ENCODE data around the gene DHRS4L2. TPM values are rescaled to one million over a fixed set of nuclear protein-coding genes. Genes with fewer than 3 reads are reported as not detected.
A peak's percentile ranks its signal among the peaks of the same experiment; 100 is the strongest.
"Not testable (repeated sequence)": the region's sequence is repeated elsewhere in the genome, so short reads cannot be mapped to it uniquely, and the experiment has no call there.

The DHRS4L2 gene
- total RNA-seq, 1 donor from 2014 or later = 16.3 TPM

DNA sequence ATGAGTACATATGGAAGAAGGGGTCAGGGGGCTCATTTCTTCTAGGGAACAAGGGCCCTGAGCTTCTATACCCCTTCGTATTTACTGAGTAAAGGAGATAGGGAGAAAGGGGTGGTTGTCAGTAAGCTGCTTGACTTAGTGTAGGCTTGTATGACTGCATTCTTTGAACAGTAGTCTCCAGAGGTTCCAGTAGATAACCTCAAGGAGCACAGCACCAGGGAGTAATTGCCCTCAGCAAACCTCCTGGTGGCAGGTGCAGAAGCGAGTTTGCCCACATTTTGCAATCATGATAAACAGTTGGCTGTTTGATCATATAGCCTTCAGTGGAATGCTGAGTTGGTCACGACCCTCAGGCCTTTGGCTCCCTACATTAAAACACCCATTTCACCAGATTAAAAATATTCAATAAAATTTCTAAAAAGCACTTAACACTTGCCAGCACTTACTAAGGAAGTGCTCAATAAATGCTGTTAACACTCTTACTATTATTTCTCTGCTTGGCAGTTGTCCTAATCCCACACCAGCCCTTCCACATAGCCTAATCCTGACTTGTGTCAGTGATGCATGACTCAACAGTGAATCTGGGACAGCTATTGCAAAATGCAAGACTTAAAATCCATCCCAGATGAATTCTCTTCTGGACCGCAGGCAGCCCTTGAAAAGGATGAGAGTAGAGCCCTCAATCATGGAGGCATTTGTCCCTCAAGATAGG is 3.7 kb upstream of the DHRS4L2 start:
- TF ChIP-seq, protein P1, sequence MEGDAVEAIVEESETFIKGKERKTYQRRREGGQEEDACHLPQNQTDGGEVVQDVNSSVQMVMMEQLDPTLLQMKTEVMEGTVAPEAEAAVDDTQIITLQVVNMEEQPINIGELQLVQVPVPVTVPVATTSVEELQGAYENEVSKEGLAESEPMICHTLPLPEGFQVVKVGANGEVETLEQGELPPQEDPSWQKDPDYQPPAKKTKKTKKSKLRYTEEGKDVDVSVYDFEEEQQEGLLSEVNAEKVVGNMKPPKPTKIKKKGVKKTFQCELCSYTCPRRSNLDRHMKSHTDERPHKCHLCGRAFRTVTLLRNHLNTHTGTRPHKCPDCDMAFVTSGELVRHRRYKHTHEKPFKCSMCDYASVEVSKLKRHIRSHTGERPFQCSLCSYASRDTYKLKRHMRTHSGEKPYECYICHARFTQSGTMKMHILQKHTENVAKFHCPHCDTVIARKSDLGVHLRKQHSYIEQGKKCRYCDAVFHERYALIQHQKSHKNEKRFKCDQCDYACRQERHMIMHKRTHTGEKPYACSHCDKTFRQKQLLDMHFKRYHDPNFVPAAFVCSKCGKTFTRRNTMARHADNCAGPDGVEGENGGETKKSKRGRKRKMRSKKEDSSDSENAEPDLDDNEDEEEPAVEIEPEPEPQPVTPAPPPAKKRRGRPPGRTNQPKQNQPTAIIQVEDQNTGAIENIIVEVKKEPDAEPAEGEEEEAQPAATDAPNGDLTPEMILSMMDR (IDR thresholded peaks at IDR 0.05) = no peak
- DNase-seq = no peak
- H3K27me3 ChIP-seq = no peaks in the 10 kb centered on the region

DNA sequence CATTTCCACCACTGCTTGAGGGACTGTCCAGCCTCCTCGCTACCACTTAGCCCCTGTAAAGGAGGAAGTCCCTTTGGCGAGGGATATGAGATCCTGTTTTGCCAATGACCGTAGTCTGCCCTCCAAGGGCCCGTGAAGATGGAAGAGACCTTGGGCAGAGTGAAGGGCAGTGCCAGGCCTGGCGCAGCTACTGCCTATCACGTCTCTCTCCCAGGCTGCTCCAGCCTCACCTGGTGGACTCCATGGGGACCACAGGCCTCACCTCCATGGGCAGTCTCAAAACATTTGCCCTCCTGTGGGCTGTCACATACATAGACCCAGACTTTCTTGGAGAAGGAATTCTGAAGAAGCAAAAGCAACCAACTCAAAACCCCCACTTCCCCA is 514 bp upstream of the DHRS4L2 start:
- H3K36me3 ChIP-seq; H3K9me3 ChIP-seq; intact Hi-C loops (cut with DNase I); DNase-seq; H3K27me3 ChIP-seq: not testable (repeated sequence)
- peak overlapping the region; percentile 38 for H3K4me3 ChIP-seq
- peak overlapping the region; percentile 72 for H3K27ac ChIP-seq
- peaks cover 12% of the 10 kb centered on the region for H3K4me1 ChIP-seq
- peak; percentile 7 for ATAC-seq

More for the DNA sequence above, 3.7 kb upstream of the DHRS4L2 start:
- Histone ChIP-seq H3K9me3 (no peaks in the 10 kb centered on the region), H3K4me3 (no peak overlapping the region), H3K4me1 (peaks cover 8% of the 10 kb centered on the region), H3K36me3 (no peaks in the 10 kb centered on the region), H3K27ac (no peak overlapping the region)
- intact Hi-C loops (cut with DNase I) = no loop called here
- no peak for ATAC-seq

DNA sequence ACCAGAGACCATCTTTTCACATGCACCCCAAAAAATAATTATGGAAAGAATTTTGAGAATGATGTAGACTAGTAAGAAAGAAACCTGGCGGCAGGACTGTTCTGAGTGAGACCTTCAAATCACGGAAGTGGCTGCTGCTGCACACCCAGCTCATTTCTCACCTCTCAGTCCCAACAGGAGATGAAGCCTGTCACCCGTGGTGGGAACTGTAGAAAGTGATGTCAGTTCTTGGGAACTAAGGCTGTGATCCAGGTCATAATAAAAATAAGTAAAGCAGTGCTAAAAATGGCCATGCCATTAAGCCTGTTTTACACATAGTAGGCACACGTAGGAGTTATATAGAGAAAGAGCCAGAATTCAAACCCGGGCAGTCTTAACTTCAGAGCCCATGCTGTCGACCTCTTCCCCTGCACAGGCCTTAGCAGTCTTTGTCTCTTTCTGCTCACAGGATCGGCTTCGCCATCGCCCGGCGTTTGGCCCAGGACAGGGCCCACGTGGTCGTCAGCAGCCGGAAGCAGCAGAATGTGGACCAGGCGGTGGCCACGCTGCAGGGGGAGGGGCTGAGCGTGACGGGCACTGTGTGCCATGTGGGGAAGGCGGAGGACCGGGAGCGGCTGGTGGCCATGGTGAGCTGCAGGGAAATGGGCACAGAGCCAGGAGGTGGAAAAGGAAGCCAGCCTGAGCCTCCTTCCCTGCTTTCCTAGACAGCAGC is 1.2 kb downstream of the DHRS4L2 start:
- H3K4me3 ChIP-seq; H3K9me3 ChIP-seq; DNase-seq; H3K36me3 ChIP-seq; H3K27ac ChIP-seq; H3K27me3 ChIP-seq; intact Hi-C loops (cut with DNase I): not testable (repeated sequence)
- H3K4me1 ChIP-seq = peaks cover 12% of the 10 kb centered on the region
- ATAC-seq = peak; percentile 12

DNA sequence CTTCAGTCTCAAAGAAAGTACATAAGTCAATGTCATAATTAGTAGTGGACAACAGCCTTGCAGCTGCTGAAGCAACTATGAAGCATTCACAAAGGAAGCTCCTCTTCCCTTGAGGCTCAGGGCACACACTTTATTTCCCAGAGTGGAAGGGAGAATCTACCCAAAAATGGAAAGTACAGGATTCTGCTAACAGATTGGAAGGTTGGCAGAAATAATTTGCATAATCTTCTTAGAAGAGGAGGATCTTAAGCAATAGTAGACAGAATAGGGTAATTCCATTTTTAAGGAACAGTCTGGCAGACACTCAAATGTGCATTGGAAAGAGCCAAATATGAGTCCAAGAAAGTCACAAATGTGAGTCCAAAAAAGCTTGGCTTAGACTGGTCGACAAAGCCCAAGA is 2.2 kb downstream of the DHRS4L2 start:
- intact Hi-C loops (cut with DNase I); DNase-seq; ATAC-seq: not testable (repeated sequence)

DNA sequence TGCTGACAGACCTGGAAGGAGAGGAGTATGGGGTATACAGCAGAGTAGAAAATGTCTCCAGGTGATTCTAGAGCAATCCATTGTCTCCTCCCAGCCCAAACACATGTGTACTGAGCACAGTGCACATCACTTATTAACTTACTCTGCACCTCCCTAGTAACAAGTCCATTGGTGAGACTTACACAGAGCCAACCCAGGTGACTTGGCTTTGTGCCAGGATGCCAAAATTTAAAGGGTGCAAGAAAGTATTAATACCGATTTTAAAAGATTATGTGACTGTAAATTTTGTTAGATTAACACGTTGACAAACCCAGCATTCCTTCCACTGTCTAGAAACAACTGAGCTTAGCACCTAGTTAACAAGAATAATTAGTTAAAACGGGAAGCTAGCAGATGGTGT is 4.3 kb downstream of the DHRS4L2 start:
- intact Hi-C loops (cut with DNase I); H3K9me3 ChIP-seq; ATAC-seq; DNase-seq; H3K4me3 ChIP-seq; H3K36me3 ChIP-seq; H3K4me1 ChIP-seq; H3K27ac ChIP-seq; H3K27me3 ChIP-seq: not testable (repeated sequence)

More for the DNA sequence above, 2.2 kb downstream of the DHRS4L2 start:
- H3K4me1 ChIP-seq, H3K4me3 ChIP-seq, H3K9me3 ChIP-seq, H3K27ac ChIP-seq, H3K36me3 ChIP-seq, H3K27me3 ChIP-seq: not testable (repeated sequence)

DNA sequence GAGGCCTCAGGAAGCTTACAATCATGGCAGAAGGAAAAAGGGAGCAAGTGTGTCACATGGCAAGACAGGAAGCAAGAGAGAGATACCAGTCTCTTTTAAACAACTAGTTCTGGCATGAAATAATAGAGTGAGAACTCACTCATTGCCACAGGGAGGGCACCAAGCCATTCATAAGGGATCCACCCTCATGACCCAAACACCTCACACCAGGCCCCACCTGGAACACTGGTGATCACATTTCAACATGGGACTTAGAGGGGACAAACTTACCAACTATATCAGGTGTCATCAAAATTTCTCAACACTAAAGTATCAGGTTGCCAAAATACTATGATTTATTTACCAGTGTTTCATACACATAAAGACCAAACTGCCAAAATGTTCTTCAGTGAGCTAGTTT is 7.3 kb downstream of the DHRS4L2 start:
- DNase-seq; intact Hi-C loops (cut with DNase I); H3K36me3 ChIP-seq; H3K27me3 ChIP-seq; H3K4me3 ChIP-seq; H3K4me1 ChIP-seq; ATAC-seq; H3K9me3 ChIP-seq; H3K27ac ChIP-seq: not testable (repeated sequence)

DNA sequence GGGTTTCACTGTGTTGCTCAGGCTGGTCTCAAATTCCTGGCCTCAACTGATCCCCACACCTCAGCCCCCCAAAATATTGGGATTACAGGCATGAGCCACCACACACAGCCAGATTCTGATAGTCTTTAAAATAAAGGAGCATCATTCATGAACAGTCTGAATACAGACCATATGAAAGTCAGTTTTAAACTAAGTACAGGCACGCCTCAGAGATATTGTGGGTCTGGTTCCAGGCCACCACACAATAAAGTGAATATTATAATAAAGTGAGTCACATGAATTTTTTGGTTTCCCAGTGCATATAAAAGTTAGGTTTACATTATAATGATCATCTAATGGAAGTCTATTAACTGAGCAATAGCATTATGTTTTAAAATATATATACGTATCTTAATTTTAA is 8.1 kb downstream of the DHRS4L2 start:
- ATAC-seq; H3K27me3 ChIP-seq; DNase-seq; H3K36me3 ChIP-seq; H3K9me3 ChIP-seq; H3K4me1 ChIP-seq; H3K4me3 ChIP-seq; H3K27ac ChIP-seq; intact Hi-C loops (cut with DNase I): not testable (repeated sequence)

DNA sequence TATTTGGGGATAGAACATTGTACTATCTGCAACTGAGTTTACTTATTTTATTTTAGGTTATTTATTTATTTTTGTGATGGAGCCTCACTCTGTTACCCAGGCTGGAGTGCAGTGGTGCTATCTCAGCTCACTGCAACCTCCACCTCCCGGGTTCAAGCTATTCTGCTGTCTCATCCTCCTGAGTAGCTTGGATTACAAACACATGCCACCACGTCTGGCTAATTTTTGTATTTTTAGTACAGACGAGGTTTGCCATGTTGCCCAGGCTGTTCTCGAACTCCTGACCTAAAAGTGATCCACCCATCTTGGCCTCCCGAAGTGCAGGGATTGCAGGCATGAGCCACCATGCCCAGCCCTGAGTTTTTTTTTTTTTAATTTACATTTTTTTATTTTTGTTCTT is 10.9 kb downstream of the DHRS4L2 start:
- intact Hi-C loops (cut with DNase I); DNase-seq; H3K27ac ChIP-seq; H3K36me3 ChIP-seq; ATAC-seq; H3K27me3 ChIP-seq; H3K4me3 ChIP-seq; H3K9me3 ChIP-seq; H3K4me1 ChIP-seq: not testable (repeated sequence)

DNA sequence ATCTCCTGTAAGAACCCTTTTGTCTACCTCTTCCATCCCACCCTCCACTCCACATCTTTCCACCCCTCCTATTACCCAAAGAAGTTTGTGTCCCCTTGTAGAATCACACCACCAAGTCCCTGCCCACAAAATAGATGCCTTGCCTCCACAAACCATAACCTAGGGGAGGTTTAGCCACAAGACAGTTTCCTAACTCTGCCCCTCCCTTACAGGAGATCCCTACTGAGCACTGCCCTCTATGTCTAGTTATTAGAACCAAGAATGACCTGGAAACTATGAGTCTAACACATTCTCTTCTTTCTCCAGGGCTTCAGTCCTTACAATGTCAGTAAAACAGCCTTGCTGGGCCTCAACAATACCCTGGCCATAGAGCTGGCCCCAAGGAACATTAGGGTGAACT is 12.3 kb downstream of the DHRS4L2 start:
- H3K27ac ChIP-seq; H3K36me3 ChIP-seq; intact Hi-C loops (cut with DNase I); H3K4me3 ChIP-seq; ATAC-seq; H3K4me1 ChIP-seq; DNase-seq; H3K27me3 ChIP-seq; H3K9me3 ChIP-seq: not testable (repeated sequence)

DNA sequence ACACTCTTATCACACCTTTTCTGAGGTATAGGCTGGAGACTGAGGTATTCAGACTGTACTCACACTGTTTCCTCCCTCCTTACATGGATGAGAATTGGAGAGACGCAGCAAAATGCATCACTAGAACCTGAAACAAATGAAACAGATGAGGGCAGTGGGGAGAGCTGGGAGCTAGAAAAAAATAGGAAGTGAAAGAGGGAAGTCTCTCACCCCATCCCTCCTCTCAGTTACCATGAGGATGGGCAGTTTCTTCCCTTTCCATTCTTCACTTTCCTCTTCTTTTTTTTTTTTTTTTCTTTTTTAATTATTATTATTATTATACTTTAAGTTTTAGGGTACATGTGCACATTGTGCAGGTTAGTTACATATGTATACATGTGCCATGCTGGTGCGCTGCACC is 12.9 kb downstream of the DHRS4L2 start:
- intact Hi-C loops (cut with DNase I); H3K27me3 ChIP-seq; H3K9me3 ChIP-seq; H3K4me3 ChIP-seq; H3K27ac ChIP-seq; H3K4me1 ChIP-seq; H3K36me3 ChIP-seq; DNase-seq: not testable (repeated sequence)
- peak; percentile 74 for ATAC-seq

DNA sequence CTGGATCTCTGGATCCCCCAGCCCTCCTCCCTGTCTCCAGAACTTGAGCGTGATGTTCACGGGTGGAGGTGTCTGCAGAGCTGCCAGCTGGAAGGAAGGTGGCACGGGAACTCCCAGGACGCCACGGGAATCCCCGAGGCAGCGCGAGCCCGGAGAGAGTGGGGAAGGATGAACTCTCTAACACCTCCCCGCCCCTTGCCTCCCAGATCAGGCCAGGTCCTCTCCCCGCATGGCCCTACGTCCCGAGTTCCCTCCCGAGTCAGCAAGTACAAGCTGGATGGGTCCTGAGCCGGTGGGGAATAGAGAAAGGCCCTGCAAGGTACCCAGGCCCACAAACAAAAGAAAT is 17.7 kb downstream of the DHRS4L2 start:
- H3K27ac ChIP-seq = peak overlapping the region; percentile 42
- H3K9me3 ChIP-seq; DNase-seq; H3K27me3 ChIP-seq; H3K4me1 ChIP-seq; H3K36me3 ChIP-seq; intact Hi-C loops (cut with DNase I): not testable (repeated sequence)
- peak overlapping the region; percentile 56 for H3K4me3 ChIP-seq
- ATAC-seq = peak; percentile 58

DNA sequence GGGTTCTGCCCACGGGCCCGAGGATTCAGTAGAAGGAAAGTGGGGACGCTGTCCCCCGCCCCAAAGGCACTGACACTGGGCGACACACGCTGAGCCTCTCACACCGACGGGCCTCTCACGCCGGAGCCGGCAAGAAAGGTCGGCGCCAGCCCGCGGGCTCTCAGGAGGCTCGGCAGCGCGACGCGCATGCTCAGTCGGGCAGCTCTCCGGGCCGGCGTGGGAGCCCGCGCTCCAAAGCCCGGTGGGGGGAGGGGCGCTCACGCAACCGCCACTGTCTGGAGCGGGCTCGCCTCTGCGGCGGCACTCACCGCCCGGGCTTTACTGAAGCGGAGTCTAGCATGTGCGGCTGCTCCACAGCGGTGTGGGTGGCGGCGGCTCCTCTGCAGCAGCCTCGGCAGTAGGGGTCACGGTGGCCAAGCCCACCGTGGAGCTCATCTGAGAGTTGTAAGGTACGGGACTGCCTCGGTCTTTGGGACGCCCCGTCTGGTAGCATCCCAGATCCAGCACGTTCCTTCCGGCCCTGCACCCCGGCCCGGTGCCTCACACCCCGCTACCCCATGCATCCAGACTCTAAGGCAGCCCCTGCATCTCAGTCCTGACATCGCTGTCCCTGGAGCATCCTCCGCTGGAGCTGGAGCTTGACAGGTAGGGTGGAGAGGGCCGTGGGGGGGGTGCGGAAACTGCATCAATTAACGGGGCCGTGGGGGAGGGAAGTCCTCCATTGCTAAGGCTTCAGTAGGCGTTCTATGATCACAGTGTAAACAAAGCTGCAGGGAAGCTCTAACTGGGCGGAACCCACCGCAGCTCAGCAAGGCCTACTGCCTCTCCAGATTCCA is 18.3 kb downstream of the DHRS4L2 start:
- ATAC-seq = peak; percentile 97
- H3K36me3 ChIP-seq; H3K27me3 ChIP-seq; H3K4me1 ChIP-seq; H3K9me3 ChIP-seq; intact Hi-C loops (cut with DNase I): not testable (repeated sequence)
- Histone ChIP-seq H3K4me3 (peak overlapping the region; percentile 56), H3K27ac (peak overlapping the region; percentile 42)
- DNase-seq = peak; percentile 83

Data from upper lobe of right lung (tissue), 1 donor.